Sigmoid colon (tissue), 4 donors: ENCODE measurements around the gene MORF4L1.

ENCODE experiments used
- CTCF ChIP-seq, 4 experiments: fragments of 450-650 bp in 3 of 4; fragments of 200-600 bp in 1 of 4; IDR thresholded peaks; one replicate each; pipeline ENCODE4 v1.5.1; 2016 to 2019; ENCODE audit warnings: antibody characterized with exemption in 4 of 4, mild to moderate bottlenecking in 3 of 4, moderate library complexity in 2 of 4
- POLR2A ChIP-seq, 2 donors: fragments of 450-650 bp; IDR thresholded peaks; one replicate each; pipeline ENCODE4 v1.6.1; 2016; ENCODE audit warnings: antibody characterized with exemption in 2 of 2, mild to moderate bottlenecking in 2 of 2, moderate library complexity in 2 of 2
- POLR2AphosphoS5 ChIP-seq, 4 donors: sonication (generic); formaldehyde crosslinking; IDR thresholded peaks; one replicate each; pipeline ENCODE4 v1.6.1; 2017; ENCODE audit warnings: antibody characterized with exemption in 4 of 4

GRCh38 chr15:78946493-78946892 lies 73.8 kb downstream of the MORF4L1 start:
- no peak for TF ChIP-seq POLR2A (IDR thresholded peaks at IDR 0.05)
- TF ChIP-seq CTCF (IDR thresholded peaks at IDR 0.05) = no peak
- no peak for TF ChIP-seq POLR2AphosphoS5 (IDR thresholded peaks at IDR 0.05)
